Measurements from ENCODE around the gene DAAM2.

DNA sequence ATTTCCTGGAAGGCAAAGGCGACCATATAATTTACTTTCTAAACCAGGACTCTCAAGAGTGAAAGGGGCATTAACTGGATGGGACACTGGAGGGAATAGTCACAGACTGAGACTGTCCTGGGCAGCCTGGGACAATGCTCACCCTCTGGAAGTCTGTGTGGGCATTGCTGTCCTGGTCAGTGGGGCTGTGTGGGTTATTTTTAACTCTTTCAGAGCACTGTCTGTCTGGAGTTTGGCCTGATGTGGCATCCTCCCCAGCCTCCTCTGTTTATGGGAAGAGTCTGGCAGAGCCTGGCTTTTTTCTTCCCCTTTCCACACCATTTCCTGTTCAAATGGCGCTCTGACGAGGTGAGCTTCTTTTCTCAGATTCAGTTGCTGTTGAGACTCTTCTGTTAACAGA is 11.7 kb downstream of the DAAM2 start:
- TF ChIP-seq POLR2A (IDR thresholded peaks at IDR 0.05), result no peak
- TF ChIP-seq, protein P1, sequence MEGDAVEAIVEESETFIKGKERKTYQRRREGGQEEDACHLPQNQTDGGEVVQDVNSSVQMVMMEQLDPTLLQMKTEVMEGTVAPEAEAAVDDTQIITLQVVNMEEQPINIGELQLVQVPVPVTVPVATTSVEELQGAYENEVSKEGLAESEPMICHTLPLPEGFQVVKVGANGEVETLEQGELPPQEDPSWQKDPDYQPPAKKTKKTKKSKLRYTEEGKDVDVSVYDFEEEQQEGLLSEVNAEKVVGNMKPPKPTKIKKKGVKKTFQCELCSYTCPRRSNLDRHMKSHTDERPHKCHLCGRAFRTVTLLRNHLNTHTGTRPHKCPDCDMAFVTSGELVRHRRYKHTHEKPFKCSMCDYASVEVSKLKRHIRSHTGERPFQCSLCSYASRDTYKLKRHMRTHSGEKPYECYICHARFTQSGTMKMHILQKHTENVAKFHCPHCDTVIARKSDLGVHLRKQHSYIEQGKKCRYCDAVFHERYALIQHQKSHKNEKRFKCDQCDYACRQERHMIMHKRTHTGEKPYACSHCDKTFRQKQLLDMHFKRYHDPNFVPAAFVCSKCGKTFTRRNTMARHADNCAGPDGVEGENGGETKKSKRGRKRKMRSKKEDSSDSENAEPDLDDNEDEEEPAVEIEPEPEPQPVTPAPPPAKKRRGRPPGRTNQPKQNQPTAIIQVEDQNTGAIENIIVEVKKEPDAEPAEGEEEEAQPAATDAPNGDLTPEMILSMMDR (IDR thresholded peaks at IDR 0.05), result no peak
- TF ChIP-seq POLR2AphosphoS5 (IDR thresholded peaks at IDR 0.05), result no peak
- TF ChIP-seq EP300 (IDR thresholded peaks at IDR 0.05), result no peak

All from stomach (tissue), 4 donors.